Activated CD8-positive, alpha-beta T cell treated with anti-CD3 and anti-CD28 coated beads for 36 hours (primary cell): ENCODE measurements around the gene SLC6A11. TPM values are rescaled to one million over a fixed set of nuclear protein-coding genes. Genes with fewer than 3 reads are reported as not detected.

Experiments used
- ATAC-seq: fragments of 200-7000 bp; cut with Tn5 transposase; one replicate; pipeline ENCODE4 v1.10.0; 2021; ENCODE audit warnings: mild to moderate bottlenecking, moderate library complexity
- CTCF ChIA-PET: fragments of 350-600 bp; sonication (Branson Sonifier 250); formaldehyde crosslinking; loops from one replicate; lab custom pipeline; 2021; ENCODE audit warnings: antibody characterized with exemption; lab: Charles Lee
- POLR2A ChIA-PET: fragments of 350-600 bp; sonication (Branson Sonifier 250); formaldehyde crosslinking; loops from one replicate; lab custom pipeline; 2021; ENCODE audit warnings: antibody characterized with exemption; lab: Charles Lee
- DNase-seq: peaks from one replicate; pipeline ENCODE4 v3.0.0-alpha.2; 2020
- H3K27ac Mint-ChIP-seq: one replicate; pipeline ENCODE4 v1.8.0; 2021; ENCODE audit warnings: mild to moderate bottlenecking, mixed read lengths
- H3K27me3 Mint-ChIP-seq: one replicate; pipeline ENCODE4 v1.8.0; 2021; ENCODE audit warnings: mixed read lengths
- H3K36me3 Mint-ChIP-seq: one replicate; pipeline ENCODE4 v1.8.0; 2021; ENCODE audit warnings: low read depth, mixed read lengths
- H3K4me1 Mint-ChIP-seq: one replicate; pipeline ENCODE4 v1.8.0; 2021; ENCODE audit warnings: low read depth, mixed read lengths
- H3K4me3 Mint-ChIP-seq: one replicate; pipeline ENCODE4 v1.8.0; 2021; ENCODE audit warnings: mild to moderate bottlenecking, moderate library complexity, mixed read lengths
- H3K9me3 Mint-ChIP-seq: one replicate; pipeline ENCODE4 v1.8.0; 2021; ENCODE audit warnings: mixed read lengths
- CTCF ChIP-seq: fragments of 200-600 bp; IDR thresholded peaks from one replicate; pipeline ENCODE4 v1.8.0; 2022; ENCODE audit warnings: antibody characterized with exemption, mild to moderate bottlenecking
- intact Hi-C: fragments of 100-400 bp; cut with micrococcal nuclease; formaldehyde crosslinking; loops from one replicate; pipeline ENCODE4 v1.10.0; 2022
- total RNA-seq, 2 experiments: library from RNA; stranded (reverse); gene quantifications; one replicate each; pipeline ENCODE4 v1.2.3, GENCODE V29; 2021

SLC6A11 gene
- total RNA-seq, 2 experiments from 2014 or later, result not detected

- no peak for TF ChIP-seq CTCF
- intact Hi-C loops, result no loop called here
- H3K36me3 Mint-ChIP-seq, result no peaks in the 10 kb centered on the region
- no peaks in the 10 kb centered on the region for H3K9me3 Mint-ChIP-seq
- H3K4me3 Mint-ChIP-seq, result no peak overlapping the region
- H3K27me3 Mint-ChIP-seq, result peaks cover 21% of the 10 kb centered on the region
- CTCF ChIA-PET, result no interaction called here
- peaks cover 2% of the 10 kb centered on the region for H3K4me1 Mint-ChIP-seq
- ATAC-seq (no peak), DNase-seq (no peak)
- H3K27ac Mint-ChIP-seq, result no peak overlapping the region
- POLR2A ChIA-PET, result no interaction called here
These were observed 170.6 kb downstream of the SLC6A11 start for GRCh38 chr3:10986592-10986991.

GRCh38 chr3:10988001-10988665, 172.1 kb downstream of the SLC6A11 start:
- no peak for ATAC-seq

GRCh38 chr3:10988991-10989484, 173.0 kb downstream of the SLC6A11 start:
- intact Hi-C loops, result no loop called here
- Mint-ChIP-seq H3K27ac (no peak overlapping the region), H3K4me3 (no peak overlapping the region), H3K27me3 (peaks cover 33% of the 10 kb centered on the region), H3K36me3 (no peaks in the 10 kb centered on the region), H3K9me3 (no peaks in the 10 kb centered on the region), H3K4me1 (peaks cover 4% of the 10 kb centered on the region)
- POLR2A ChIA-PET, result no interaction called here
- CTCF ChIA-PET, result no interaction called here
- ATAC-seq (no peak), DNase-seq (no peak)
- no peak for TF ChIP-seq CTCF

More at GRCh38 chr3:10988001-10988665, 172.1 kb downstream of the SLC6A11 start:
- no peak for TF ChIP-seq CTCF
- Mint-ChIP-seq H3K27me3 (peaks cover 26% of the 10 kb centered on the region), H3K27ac (no peak overlapping the region), H3K9me3 (no peaks in the 10 kb centered on the region), H3K36me3 (no peaks in the 10 kb centered on the region), H3K4me1 (peaks cover 5% of the 10 kb centered on the region), H3K4me3 (no peak overlapping the region)
- intact Hi-C loops, result no loop called here
- ChIA-PET POLR2A (no interaction called here), CTCF (no interaction called here)
- DNase-seq, result no peak

Other genes starting within 250 kb of the SLC6A11 start
- not detected for gene SLC6A1, start 176.5 kb downstream of the SLC6A11 start, total RNA-seq